Endothelial cell of umbilical vein (primary cell): ENCODE measurements around the gene RAB3IP.

Source experiments
- CTCF ChIP-seq, 2 donors: IDR thresholded peaks; 1 replicate in 1 of 2; 2 replicates in 1 of 2; pipeline ENCODE4 v1.5.1; 2011; ENCODE audit warnings: low read length in 2 of 2, mild to moderate bottlenecking in 2 of 2, moderate library complexity in 2 of 2, control low read depth in 1 of 2, inconsistent platforms in 1 of 2, low read depth in 1 of 2; ENCODE audit not compliant: insufficient read depth in 1 of 2; ENCODE audit errors: extremely low read depth in 1 of 2
- EZH2 ChIP-seq: IDR thresholded peaks from 2 replicates; pipeline ENCODE4 v1.6.1; 2012; ENCODE audit warnings: borderline replicate concordance, low read depth, mild to moderate bottlenecking, moderate library complexity, low read length, inconsistent platforms; ENCODE audit not compliant: severe bottlenecking
- JUN ChIP-seq: IDR thresholded peaks from 2 replicates; pipeline ENCODE4 v1.6.1; 2011; ENCODE audit warnings: borderline replicate concordance, low read depth; ENCODE audit not compliant: insufficient read length, insufficient read depth
- MYC ChIP-seq: IDR thresholded peaks from one replicate; pipeline ENCODE4 v1.6.1; 2011; ENCODE audit warnings: mild to moderate bottlenecking, low read depth, low read length
- POLR2A ChIP-seq: IDR thresholded peaks from 2 replicates; pipeline ENCODE4 v1.6.1; 2012; ENCODE audit warnings: low read depth, mild to moderate bottlenecking, control low read depth, low read length

GRCh38 chr12:69868695-69869094, 130.0 kb downstream of the RAB3IP start:
- TF ChIP-seq CTCF (IDR thresholded peaks at IDR 0.05; ENCODE audit: extremely low read depth in 1 of 2, insufficient read depth in 1 of 2, low read depth in 1 of 2, low read length in 2 of 2) (no peak), EZH2 (no peak), JUN (no peak), POLR2A (no peak), MYC (no peak)
